Body of pancreas (tissue), 4 donors: ENCODE results near the gene ZBTB21.

Experiments
- POLR2A ChIP-seq, 3 donors: fragments of 450-650 bp; IDR thresholded peaks; one replicate each; pipeline ENCODE4 v1.6.1; 2016; ENCODE audit warnings: antibody characterized with exemption in 3 of 3, mild to moderate bottlenecking in 2 of 3
- TF ChIP-seq, protein P1 (sequence below), 7 experiments: fragments of 450-650 bp in 4 of 7; fragments of 200-600 bp in 3 of 7; sonication (generic) in 3 of 7; IDR thresholded peaks; one replicate each; pipeline ENCODE4 v1.5.1; 2016 to 2019; ENCODE audit warnings: antibody characterized with exemption in 7 of 7

DNA sequence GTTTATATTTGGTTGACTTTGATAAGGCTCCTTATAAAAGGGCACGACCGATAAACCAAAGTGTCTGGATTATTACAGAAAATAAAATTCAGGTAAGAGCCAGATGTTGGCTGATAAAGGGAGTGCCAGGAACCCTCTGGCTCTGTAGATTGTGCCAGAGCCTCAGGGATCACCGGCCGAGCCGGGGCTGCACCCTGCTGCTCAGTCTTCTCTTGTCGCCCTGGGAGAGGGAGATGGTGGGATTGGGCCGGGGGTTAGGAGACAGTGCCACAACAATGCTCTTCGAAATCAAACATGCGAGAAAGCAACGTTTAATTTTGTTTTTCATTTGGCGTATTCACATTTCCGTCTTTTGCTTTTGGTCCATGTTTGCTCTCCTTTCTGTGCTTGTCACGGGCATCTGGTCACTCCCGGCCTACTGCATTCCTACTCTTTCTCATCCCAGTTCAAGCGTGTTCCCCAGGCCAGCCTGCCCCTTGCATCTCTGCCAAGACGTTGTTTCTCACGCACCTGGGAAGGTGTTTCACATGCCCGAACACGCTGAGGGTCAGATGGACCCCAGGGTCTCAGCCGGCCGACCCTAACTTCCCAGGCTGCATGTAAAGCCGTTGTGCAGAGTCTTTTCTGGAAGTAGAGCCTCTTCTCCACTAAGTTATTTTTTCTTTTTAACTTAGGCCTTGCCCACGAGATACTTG, 37.5 kb downstream of the ZBTB21 start:
- TF ChIP-seq POLR2A (IDR thresholded peaks at IDR 0.05), result no peak
- TF ChIP-seq, protein P1, sequence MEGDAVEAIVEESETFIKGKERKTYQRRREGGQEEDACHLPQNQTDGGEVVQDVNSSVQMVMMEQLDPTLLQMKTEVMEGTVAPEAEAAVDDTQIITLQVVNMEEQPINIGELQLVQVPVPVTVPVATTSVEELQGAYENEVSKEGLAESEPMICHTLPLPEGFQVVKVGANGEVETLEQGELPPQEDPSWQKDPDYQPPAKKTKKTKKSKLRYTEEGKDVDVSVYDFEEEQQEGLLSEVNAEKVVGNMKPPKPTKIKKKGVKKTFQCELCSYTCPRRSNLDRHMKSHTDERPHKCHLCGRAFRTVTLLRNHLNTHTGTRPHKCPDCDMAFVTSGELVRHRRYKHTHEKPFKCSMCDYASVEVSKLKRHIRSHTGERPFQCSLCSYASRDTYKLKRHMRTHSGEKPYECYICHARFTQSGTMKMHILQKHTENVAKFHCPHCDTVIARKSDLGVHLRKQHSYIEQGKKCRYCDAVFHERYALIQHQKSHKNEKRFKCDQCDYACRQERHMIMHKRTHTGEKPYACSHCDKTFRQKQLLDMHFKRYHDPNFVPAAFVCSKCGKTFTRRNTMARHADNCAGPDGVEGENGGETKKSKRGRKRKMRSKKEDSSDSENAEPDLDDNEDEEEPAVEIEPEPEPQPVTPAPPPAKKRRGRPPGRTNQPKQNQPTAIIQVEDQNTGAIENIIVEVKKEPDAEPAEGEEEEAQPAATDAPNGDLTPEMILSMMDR (IDR thresholded peaks at IDR 0.05), result no peak
